IPS-20b (cell line): ENCODE data around the gene LRGUK.

Experiments used
- H3K27ac ChIP-seq: one replicate; pipeline ENCODE4 v1.5.1; 2013; ENCODE audit warnings: low read length
- H3K27me3 ChIP-seq: 2 replicates; pipeline ENCODE4 v1.6.1; 2013; ENCODE audit warnings: mild to moderate bottlenecking, low read length, inconsistent platforms; ENCODE audit not compliant: insufficient read depth
- H3K36me3 ChIP-seq: 2 replicates; pipeline ENCODE4 v1.6.1; 2013; ENCODE audit warnings: low read depth, mild to moderate bottlenecking, inconsistent platforms, low read length, moderate library complexity; ENCODE audit not compliant: insufficient read depth
- H3K4me1 ChIP-seq: 2 replicates; pipeline ENCODE4 v1.6.1; 2013; ENCODE audit warnings: mild to moderate bottlenecking, control low read depth, inconsistent platforms, low read length, moderate library complexity; ENCODE audit not compliant: insufficient read depth
- H3K4me3 ChIP-seq: 2 replicates; pipeline ENCODE4 v1.5.1; 2013; ENCODE audit warnings: mild to moderate bottlenecking, low read length, inconsistent platforms
- H3K9ac ChIP-seq: 2 replicates; pipeline ENCODE4 v1.6.1; 2013; ENCODE audit warnings: low read depth, mild to moderate bottlenecking, inconsistent platforms, low read length, moderate library complexity
- H3K9me3 ChIP-seq: 2 replicates; pipeline ENCODE4 v1.6.1; 2013; ENCODE audit warnings: mild to moderate bottlenecking, low read depth, low read length, inconsistent platforms; ENCODE audit not compliant: insufficient read depth

The LRGUK gene

DNA sequence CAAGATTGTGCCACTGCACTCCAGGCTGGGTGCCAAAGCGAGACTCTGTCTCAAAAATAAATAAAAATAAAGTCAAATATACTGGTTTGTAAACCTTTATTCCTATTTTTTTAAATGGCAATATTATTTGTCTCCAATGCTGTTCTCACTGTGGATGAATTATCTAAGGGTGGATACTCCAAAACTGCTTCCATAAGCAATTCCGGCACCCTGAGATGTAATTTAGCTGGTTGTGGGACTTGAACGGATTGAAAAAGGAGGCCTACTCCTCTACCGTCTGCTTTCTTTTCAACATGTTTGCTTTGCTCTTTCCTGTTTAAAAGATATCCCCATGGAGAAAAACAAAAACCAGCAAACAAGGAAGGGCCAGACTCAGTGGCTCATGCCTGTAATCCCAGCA lies 135.2 kb downstream of the LRGUK start:
- no peaks in the 10 kb centered on the region for H3K27me3 ChIP-seq
- H3K27ac ChIP-seq, result no peak overlapping the region
- H3K9ac ChIP-seq, result no peak overlapping the region
- no peaks in the 10 kb centered on the region for H3K36me3 ChIP-seq
- H3K9me3 ChIP-seq, result no peaks in the 10 kb centered on the region
- no peak overlapping the region for H3K4me3 ChIP-seq
- H3K4me1 ChIP-seq, result no peaks in the 10 kb centered on the region

DNA sequence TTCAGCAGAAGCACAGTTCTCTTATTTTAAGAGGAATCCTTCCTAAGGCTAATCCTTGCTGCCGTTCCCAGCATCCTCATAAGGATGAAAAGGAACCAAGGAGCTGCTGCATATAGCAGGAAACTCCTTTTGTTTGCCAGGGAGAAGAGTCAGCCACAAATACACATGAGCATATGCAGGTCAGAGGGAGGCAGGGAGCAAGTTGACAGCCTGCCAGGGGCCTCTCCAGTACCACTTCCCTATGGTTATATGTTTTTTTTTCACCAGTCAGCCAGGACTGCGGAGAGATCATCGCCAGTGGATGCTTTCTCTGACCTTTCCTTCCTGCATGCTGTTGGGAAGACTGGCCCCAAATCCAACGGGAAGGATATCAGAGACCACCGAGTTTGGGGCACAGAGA lies 149.8 kb downstream of the LRGUK start:
- Histone ChIP-seq H3K4me1 (peaks cover 7% of the 10 kb centered on the region; the same call in 1 of the 2 replicates), H3K4me3 (no peak overlapping the region), H3K36me3 (no peaks in the 10 kb centered on the region), H3K9ac (no peak overlapping the region), H3K27ac (no peak overlapping the region), H3K9me3 (no peaks in the 10 kb centered on the region), H3K27me3 (no peaks in the 10 kb centered on the region)

- Histone ChIP-seq H3K36me3 (no peaks in the 10 kb centered on the region), H3K27me3 (no peaks in the 10 kb centered on the region), H3K4me1 (peaks cover 7% of the 10 kb centered on the region; the same call in 1 of the 2 replicates), H3K4me3 (no peak overlapping the region), H3K27ac (no peak overlapping the region), H3K9ac (no peak overlapping the region), H3K9me3 (no peaks in the 10 kb centered on the region)
Observed at GRCh38 chr7:134278502-134279153, 151.5 kb downstream of the LRGUK start.

- no peaks in the 10 kb centered on the region for H3K27me3 ChIP-seq
- H3K9ac ChIP-seq, result no peak overlapping the region
- H3K9me3 ChIP-seq, result no peaks in the 10 kb centered on the region
- no peak overlapping the region for H3K4me3 ChIP-seq
- H3K36me3 ChIP-seq, result no peaks in the 10 kb centered on the region
- no peak overlapping the region for H3K27ac ChIP-seq
- H3K4me1 ChIP-seq, result peaks cover 7% of the 10 kb centered on the region; the same call in 1 of the 2 replicates
Observed at GRCh38 chr7:134279336-134279735, 152.2 kb downstream of the LRGUK start.

- H3K4me1 ChIP-seq, result peaks cover 7% of the 10 kb centered on the region; the same call in 1 of the 2 replicates
- no peaks in the 10 kb centered on the region for H3K27me3 ChIP-seq
- no peak overlapping the region for H3K4me3 ChIP-seq
- no peaks in the 10 kb centered on the region for H3K36me3 ChIP-seq
- no peaks in the 10 kb centered on the region for H3K9me3 ChIP-seq
- H3K9ac ChIP-seq, result no peak overlapping the region
- H3K27ac ChIP-seq, result no peak overlapping the region
Observed at GRCh38 chr7:134279898-134280297, 152.8 kb downstream of the LRGUK start.

DNA sequence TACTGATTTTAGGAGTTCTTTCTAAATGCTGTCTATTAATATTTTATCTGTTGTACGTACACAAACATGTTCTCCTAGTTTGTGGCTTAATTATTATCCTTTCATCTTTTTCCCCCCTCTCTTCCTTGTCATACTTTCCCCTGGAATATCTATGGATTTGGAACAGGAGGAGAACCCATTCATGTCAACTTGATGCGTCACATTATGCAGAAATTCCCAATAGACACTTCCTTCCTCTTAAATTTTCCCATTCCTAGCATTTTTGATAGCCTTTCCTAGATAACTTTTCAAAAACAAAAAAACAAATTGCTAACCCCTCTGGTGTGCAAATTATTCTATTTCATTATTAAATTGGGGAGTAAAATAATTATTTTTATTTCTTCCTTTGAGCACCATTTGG lies 153.4 kb downstream of the LRGUK start:
- H3K4me3 ChIP-seq, result no peak overlapping the region
- no peaks in the 10 kb centered on the region for H3K27me3 ChIP-seq
- H3K36me3 ChIP-seq, result no peaks in the 10 kb centered on the region
- peaks cover 7% of the 10 kb centered on the region; the same call in 1 of the 2 replicates for H3K4me1 ChIP-seq
- H3K27ac ChIP-seq, result no peak overlapping the region
- no peaks in the 10 kb centered on the region for H3K9me3 ChIP-seq
- no peak overlapping the region for H3K9ac ChIP-seq

GRCh38 chr7:134284011-134284410 lies 156.9 kb downstream of the LRGUK start:
- Histone ChIP-seq H3K9me3 (no peaks in the 10 kb centered on the region), H3K4me1 (no peaks in the 10 kb centered on the region), H3K36me3 (no peaks in the 10 kb centered on the region), H3K27ac (no peak overlapping the region), H3K27me3 (no peaks in the 10 kb centered on the region), H3K9ac (no peak overlapping the region), H3K4me3 (no peak overlapping the region)

DNA sequence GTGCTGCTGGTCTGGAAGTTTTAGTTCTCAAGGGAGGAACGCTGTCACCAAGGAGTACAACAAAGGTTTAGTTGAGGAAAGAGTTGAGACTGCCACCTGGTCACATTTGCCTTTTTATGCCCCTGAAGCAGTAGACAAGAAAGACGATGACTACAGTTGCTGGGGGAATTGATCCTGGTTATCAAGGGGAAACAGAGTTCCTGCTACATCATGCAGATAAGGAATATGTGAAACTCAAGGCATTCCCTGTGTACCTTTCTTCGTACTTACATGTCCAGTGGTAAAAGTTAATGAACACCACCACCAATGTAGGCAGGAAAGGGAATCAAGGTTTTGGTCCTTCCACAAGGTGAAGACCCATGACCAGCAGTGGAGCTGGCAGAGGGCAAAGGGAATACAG lies 157.8 kb downstream of the LRGUK start:
- H3K36me3 ChIP-seq, result no peaks in the 10 kb centered on the region
- H3K4me1 ChIP-seq, result no peaks in the 10 kb centered on the region
- H3K27me3 ChIP-seq, result no peaks in the 10 kb centered on the region
- no peak overlapping the region for H3K9ac ChIP-seq
- H3K9me3 ChIP-seq, result no peaks in the 10 kb centered on the region
- no peak overlapping the region for H3K27ac ChIP-seq
- H3K4me3 ChIP-seq, result no peak overlapping the region

- H3K4me1 ChIP-seq, result no peaks in the 10 kb centered on the region
- H3K27me3 ChIP-seq, result no peaks in the 10 kb centered on the region
- H3K4me3 ChIP-seq, result no peak overlapping the region
- no peaks in the 10 kb centered on the region for H3K9me3 ChIP-seq
- H3K9ac ChIP-seq, result no peak overlapping the region
- no peak overlapping the region for H3K27ac ChIP-seq
- H3K36me3 ChIP-seq, result peaks cover 6% of the 10 kb centered on the region; the same call in 1 of the 2 replicates
Observed at GRCh38 chr7:134287916-134288659, 160.9 kb downstream of the LRGUK start.

DNA sequence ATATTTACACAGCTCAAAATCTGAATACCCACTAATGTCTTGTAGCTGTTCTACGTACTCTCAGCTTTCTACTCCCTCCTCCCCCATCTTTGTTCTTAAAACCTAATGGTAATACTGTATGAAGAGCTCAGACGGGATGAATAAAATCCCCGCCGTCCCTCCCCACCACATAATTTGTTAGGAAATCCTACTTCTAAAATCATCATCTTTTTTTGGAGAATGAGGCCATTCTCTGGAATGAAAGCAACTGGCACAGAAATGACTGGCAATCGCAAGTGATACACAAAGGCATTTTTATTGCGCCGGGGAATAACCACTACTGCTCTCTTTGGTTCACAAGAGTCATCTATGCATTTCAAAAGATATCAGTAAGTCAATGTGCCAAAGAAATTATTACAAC lies 162.3 kb downstream of the LRGUK start:
- H3K9ac ChIP-seq, result no peak overlapping the region

DNA sequence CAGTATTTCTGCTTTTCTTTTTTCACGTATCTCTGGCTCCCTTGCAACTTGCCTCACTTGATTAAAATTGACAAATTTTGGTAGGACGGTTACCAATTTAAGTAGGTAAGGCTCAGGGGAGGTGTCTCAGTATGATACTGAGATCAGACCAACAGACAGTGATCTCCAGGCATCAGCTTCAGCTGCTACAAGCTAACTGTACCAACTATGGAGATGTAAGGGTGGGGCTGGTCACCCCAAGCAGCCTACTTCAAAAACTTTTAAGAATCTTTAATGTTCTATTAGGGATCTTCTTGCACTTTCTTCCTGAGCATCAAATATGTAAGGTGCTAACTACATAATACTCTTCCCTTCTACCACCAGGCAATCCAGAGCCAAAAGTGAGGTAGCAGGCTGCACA lies 162.7 kb downstream of the LRGUK start:
- no peak overlapping the region for H3K4me3 ChIP-seq

More for the DNA sequence above, 162.3 kb downstream of the LRGUK start:
- peaks cover 15% of the 10 kb centered on the region for H3K36me3 ChIP-seq
- no peaks in the 10 kb centered on the region for H3K9me3 ChIP-seq
- H3K4me1 ChIP-seq, result no peaks in the 10 kb centered on the region
- H3K27ac ChIP-seq, result no peak overlapping the region
- no peak overlapping the region for H3K4me3 ChIP-seq
- H3K27me3 ChIP-seq, result no peaks in the 10 kb centered on the region

GRCh38 chr7:134290286-134290685 lies 163.1 kb downstream of the LRGUK start:
- Histone ChIP-seq H3K27ac (no peak overlapping the region), H3K9ac (no peak overlapping the region), H3K9me3 (no peaks in the 10 kb centered on the region), H3K36me3 (peaks cover 24% of the 10 kb centered on the region), H3K27me3 (no peaks in the 10 kb centered on the region), H3K4me3 (no peak overlapping the region), H3K4me1 (no peaks in the 10 kb centered on the region)

More for the DNA sequence above, 162.7 kb downstream of the LRGUK start:
- Histone ChIP-seq H3K27ac (no peak overlapping the region), H3K27me3 (no peaks in the 10 kb centered on the region), H3K9me3 (no peaks in the 10 kb centered on the region), H3K36me3 (peaks cover 20% of the 10 kb centered on the region), H3K9ac (no peak overlapping the region), H3K4me1 (no peaks in the 10 kb centered on the region)
